ENCODE measurements around the gene SIGLEC11.

DNA sequence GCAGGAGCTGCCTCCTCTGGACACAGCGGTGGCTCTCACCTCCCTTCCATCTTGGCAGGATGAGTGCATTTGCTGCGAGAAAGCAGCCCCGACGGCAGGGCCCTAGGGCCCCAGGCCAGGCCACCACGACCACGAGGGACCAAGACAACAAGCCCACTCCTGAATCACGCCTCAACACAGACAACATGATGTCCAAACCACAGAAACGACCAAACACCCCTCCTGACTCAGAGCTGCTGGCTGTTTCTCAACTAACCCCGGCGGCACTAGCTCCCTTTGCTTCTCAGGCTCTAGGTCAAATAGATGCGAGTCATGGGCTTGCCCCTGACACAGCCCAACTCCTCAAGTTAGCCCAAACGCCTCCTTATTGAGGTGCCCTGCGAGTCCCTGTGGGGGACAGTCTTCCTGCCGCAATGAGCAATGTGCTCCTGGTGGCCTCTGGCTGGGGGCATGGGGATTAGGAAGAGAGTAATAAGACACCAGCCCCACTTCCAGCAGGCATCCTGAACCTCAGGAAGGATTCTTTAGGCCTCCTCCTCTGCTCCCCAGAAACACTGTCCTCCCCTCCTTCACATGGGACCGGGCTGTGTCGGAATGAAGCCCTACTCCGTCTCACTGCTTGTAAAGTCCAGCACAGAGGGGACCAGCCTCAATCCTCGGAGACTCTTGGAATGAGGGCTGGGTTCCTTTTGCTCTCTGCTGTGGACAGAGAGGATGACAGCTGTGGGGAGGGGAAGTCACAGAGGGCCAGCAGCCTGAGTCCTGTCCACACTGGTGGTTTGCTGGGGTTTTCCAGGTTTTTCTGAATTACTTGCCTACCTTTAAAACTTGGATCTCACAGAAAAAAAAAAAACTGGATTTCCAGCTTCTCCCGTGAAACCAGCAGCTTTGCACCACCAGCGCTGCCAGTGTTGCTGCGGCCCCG lies 38.8 kb downstream of the SIGLEC11 start:
- TF ChIP-seq EZH2 (IDR thresholded peaks at IDR 0.05) (no peak), EZH2phosphoT487 (IDR thresholded peaks at IDR 0.05) (no peak)
- TF ChIP-seq, protein P1, sequence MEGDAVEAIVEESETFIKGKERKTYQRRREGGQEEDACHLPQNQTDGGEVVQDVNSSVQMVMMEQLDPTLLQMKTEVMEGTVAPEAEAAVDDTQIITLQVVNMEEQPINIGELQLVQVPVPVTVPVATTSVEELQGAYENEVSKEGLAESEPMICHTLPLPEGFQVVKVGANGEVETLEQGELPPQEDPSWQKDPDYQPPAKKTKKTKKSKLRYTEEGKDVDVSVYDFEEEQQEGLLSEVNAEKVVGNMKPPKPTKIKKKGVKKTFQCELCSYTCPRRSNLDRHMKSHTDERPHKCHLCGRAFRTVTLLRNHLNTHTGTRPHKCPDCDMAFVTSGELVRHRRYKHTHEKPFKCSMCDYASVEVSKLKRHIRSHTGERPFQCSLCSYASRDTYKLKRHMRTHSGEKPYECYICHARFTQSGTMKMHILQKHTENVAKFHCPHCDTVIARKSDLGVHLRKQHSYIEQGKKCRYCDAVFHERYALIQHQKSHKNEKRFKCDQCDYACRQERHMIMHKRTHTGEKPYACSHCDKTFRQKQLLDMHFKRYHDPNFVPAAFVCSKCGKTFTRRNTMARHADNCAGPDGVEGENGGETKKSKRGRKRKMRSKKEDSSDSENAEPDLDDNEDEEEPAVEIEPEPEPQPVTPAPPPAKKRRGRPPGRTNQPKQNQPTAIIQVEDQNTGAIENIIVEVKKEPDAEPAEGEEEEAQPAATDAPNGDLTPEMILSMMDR (IDR thresholded peaks at IDR 0.05), result no peak
